ENCODE data around the gene SASS6. TPM values are rescaled to one million over a fixed set of nuclear protein-coding genes. Genes with fewer than 3 reads are reported as not detected.

Gene SASS6, protein sequence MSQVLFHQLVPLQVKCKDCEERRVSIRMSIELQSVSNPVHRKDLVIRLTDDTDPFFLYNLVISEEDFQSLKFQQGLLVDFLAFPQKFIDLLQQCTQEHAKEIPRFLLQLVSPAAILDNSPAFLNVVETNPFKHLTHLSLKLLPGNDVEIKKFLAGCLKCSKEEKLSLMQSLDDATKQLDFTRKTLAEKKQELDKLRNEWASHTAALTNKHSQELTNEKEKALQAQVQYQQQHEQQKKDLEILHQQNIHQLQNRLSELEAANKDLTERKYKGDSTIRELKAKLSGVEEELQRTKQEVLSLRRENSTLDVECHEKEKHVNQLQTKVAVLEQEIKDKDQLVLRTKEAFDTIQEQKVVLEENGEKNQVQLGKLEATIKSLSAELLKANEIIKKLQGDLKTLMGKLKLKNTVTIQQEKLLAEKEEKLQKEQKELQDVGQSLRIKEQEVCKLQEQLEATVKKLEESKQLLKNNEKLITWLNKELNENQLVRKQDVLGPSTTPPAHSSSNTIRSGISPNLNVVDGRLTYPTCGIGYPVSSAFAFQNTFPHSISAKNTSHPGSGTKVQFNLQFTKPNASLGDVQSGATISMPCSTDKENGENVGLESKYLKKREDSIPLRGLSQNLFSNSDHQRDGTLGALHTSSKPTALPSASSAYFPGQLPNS
- total RNA-seq (2014; rRNA removed; shearing (Covaris generic)) = 10.3 and 10.5 TPM in 2 replicates

DNA sequence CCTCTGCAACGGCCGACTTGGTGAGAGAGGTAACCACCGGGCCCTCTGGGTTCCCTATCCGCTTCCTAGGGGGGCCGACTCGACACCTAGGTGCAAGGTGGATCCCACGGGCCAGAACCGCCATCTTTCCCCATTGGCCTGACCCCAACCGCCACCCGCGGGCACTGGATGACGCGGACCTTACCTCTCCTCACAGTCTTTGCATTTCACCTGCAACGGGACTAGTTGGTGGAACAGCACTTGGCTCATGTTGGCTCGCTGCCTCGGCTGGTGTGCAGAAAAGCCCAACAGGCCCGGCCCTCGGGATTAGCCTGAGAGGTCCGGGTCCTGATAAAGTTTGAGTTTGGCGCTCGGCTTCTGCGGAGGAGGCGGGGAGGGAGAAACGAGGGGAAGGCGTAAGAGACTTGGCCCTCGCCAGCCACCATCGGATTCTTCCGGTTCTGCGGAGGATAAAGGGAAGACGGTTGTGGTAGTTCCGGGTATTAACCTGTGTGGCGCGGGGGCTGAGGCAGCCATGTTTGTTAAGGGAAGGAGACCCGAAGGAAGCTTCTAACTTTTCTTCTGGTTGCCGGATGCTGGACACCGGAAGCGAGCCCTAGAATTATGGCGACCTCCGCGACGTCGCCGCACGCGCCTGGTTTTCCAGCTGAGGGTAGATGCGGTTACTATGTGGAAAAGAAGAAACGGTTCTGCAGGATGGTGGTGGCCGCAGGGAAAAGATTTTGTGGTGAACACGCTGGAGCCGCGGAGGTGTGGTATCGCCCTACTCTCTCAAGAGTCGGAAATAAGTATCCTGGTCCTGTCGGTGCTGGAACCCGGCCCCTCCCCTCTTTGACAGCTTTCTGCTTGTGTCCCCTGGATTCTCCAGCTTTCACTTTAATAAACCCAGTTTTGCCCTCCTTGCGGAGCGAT lies at the start of gene SASS6, which contains the start of gene TRMT13:
SASS6 (minus strand) TSS at position 365 of the 912 bp plus-strand sequence; CDS start at position 249, 116 bp downstream.
TRMT13 (plus strand) TSS at position 598 of the 912 bp plus-strand sequence; CDS start at position 604, 6 bp downstream.

DNA sequence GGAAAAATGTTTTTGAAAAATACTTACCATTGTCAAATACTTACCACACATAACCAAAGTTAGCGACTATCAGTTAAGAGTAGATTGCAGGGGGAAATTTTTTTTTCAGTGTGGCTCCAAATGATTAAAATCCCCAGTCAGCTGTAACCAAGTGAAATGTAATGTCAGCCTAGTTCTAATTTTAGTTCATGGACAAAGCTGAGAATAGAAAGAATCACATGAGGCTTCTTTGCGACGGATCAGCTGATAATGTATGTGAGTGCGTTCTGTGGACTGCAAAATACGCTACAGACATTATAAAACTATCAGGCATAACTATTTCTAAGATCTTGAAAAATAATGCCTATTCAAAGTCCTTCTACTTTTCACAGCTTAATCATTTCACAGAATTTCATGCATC lies 45.4 kb upstream of the SASS6 start, which contains the start of gene LRRC39:
LRRC39 (minus strand) TSS at position 166 of the 400 bp plus-strand sequence. CDS start 9,740 bp downstream, outside the sequence.

Small RNA genes lying within 50 kb of the gene (small RNA-seq; reads per million reads assigned to genes)
- gene AC093019.1 = not detected

Other genes with a start within 250 kb of the SASS6 start
- gene SLC35A3, start 162.9 kb downstream of the SASS6 start, total RNA-seq (2014; rRNA removed; shearing (Covaris generic)) = 20.1 and 20.3 TPM in 2 replicates
- 29.0 and 40.2 TPM in 2 replicates for gene TRMT13, start 233 bp upstream of the SASS6 start, total RNA-seq (2014; rRNA removed; shearing (Covaris generic))
- 0.87 and 1.8 TPM in 2 replicates for gene LRRC39, start 45.3 kb upstream of the SASS6 start, total RNA-seq (2014; rRNA removed; shearing (Covaris generic))
- gene DBT, start 116.9 kb upstream of the SASS6 start, total RNA-seq (2014; rRNA removed; shearing (Covaris generic)) = 2.7 and 3.8 TPM in 2 replicates
- gene RTCA, start 133.3 kb upstream of the SASS6 start, total RNA-seq (2014; rRNA removed; shearing (Covaris generic)) = 49.7 and 54.3 TPM in 2 replicates
- gene CDC14A, start 219.6 kb upstream of the SASS6 start, total RNA-seq (2014; rRNA removed; shearing (Covaris generic)) = 6.3 and 6.6 TPM in 2 replicates